Astrocyte (in vitro differentiated cells and primary cell): Measurements from ENCODE around the gene DMKN. TPM values are rescaled to one million over a fixed set of nuclear protein-coding genes. Genes with fewer than 3 reads are reported as not detected.
"Not testable (repeated sequence)": the region's sequence is repeated elsewhere in the genome, so short reads cannot be mapped to it uniquely, and the experiment has no call there.

Experiments used
- DNase-seq: peaks from one replicate; pipeline ENCODE4 v3.0.0-alpha.2; 2010; ENCODE audit warnings: low read depth
- FAIRE-seq: peaks from 2 replicates; lab custom pipeline; 2011; peaks lifted over from hg19 to GRCh38; lab: Jason Lieb, UNC
- H2AFZ ChIP-seq: 2 replicates; pipeline ENCODE4 v1.6.0; 2012; ENCODE audit warnings: low read depth, low read length, inconsistent platforms
- H3K27ac ChIP-seq: 2 replicates; pipeline ENCODE4 v1.5.1; 2011; ENCODE audit warnings: low read depth, low read length, inconsistent platforms
- H3K27me3 ChIP-seq: 2 replicates; pipeline ENCODE4 v1.6.0; 2011; ENCODE audit warnings: low read length, inconsistent platforms; ENCODE audit not compliant: insufficient read depth
- H3K36me3 ChIP-seq: 2 replicates; pipeline ENCODE4 v1.5.1; 2011; ENCODE audit warnings: low read length, inconsistent platforms; ENCODE audit not compliant: insufficient read depth
- H3K4me1 ChIP-seq: 2 replicates; pipeline ENCODE4 v1.5.1; 2011; ENCODE audit warnings: low read length, inconsistent platforms; ENCODE audit not compliant: insufficient read depth
- H3K4me2 ChIP-seq: 2 replicates; pipeline ENCODE4 v1.6.0; 2012; ENCODE audit warnings: low read length, inconsistent platforms
- H3K4me3 ChIP-seq: 2 replicates; pipeline ENCODE4 v1.5.1; 2011; ENCODE audit warnings: low read depth, mild to moderate bottlenecking, low read length, inconsistent platforms; ENCODE audit not compliant: insufficient read depth
- H3K79me2 ChIP-seq: 2 replicates; pipeline ENCODE4 v1.6.0; 2012; ENCODE audit warnings: mild to moderate bottlenecking, low read length, inconsistent platforms; ENCODE audit not compliant: insufficient read depth
- H3K9ac ChIP-seq: 2 replicates; pipeline ENCODE4 v1.6.0; 2012; ENCODE audit warnings: mild to moderate bottlenecking, low read length, inconsistent platforms
- H3K9me3 ChIP-seq: 2 replicates; pipeline ENCODE4 v1.5.1; 2012; ENCODE audit warnings: low read depth, mild to moderate bottlenecking, low read length, inconsistent platforms; ENCODE audit not compliant: insufficient read depth
- H4K20me1 ChIP-seq: 2 replicates; pipeline ENCODE4 v1.6.0; 2012; ENCODE audit warnings: low read length, inconsistent platforms; ENCODE audit not compliant: insufficient read depth
- H3K27ac Mint-ChIP-seq: one replicate; pipeline ENCODE4 v1.8.0; 2021; ENCODE audit warnings: mild to moderate bottlenecking, mixed read lengths; ENCODE audit not compliant: unreplicated experiment
- H3K27me3 Mint-ChIP-seq: one replicate; pipeline ENCODE4 v1.8.0; 2021; ENCODE audit warnings: low read depth, mixed read lengths; ENCODE audit not compliant: unreplicated experiment
- H3K36me3 Mint-ChIP-seq: one replicate; pipeline ENCODE4 v1.8.0; 2021; ENCODE audit warnings: low read depth, mixed read lengths; ENCODE audit not compliant: unreplicated experiment
- H3K4me1 Mint-ChIP-seq: one replicate; pipeline ENCODE4 v1.8.0; 2021; ENCODE audit warnings: low read depth, mixed read lengths; ENCODE audit not compliant: unreplicated experiment
- H3K4me3 Mint-ChIP-seq: one replicate; pipeline ENCODE4 v1.8.0; 2021; ENCODE audit warnings: mild to moderate bottlenecking, moderate library complexity, mixed read lengths; ENCODE audit not compliant: unreplicated experiment
- H3K9me3 Mint-ChIP-seq: one replicate; pipeline ENCODE4 v1.8.0; 2021; ENCODE audit warnings: mild to moderate bottlenecking, mixed read lengths; ENCODE audit not compliant: unreplicated experiment
- CTCF ChIP-seq: IDR thresholded peaks from 2 replicates; pipeline ENCODE4 v1.5.1; 2011; ENCODE audit warnings: low read depth, mild to moderate bottlenecking, inconsistent platforms, low read length, moderate library complexity; ENCODE audit not compliant: insufficient read depth
- EZH2 ChIP-seq: IDR thresholded peaks from 2 replicates; pipeline ENCODE4 v1.6.1; 2012; ENCODE audit warnings: mild to moderate bottlenecking, low read length, inconsistent platforms; ENCODE audit not compliant: insufficient read depth
- total RNA-seq: library from RNA; stranded (reverse); gene quantifications from 2 replicates; pipeline ENCODE4 v1.2.1, GENCODE V29; 2021

Gene DMKN
- total RNA-seq, 1 donor from 2014 or later: 56.9 TPM

- H3K9me3 Mint-ChIP-seq: no peaks in the 10 kb centered on the region
- no peaks in the 10 kb centered on the region for H3K36me3 Mint-ChIP-seq
- Histone ChIP-seq H3K27me3 (no peaks in the 10 kb centered on the region), H2AFZ (no peak overlapping the region), H3K9me3 (no peaks in the 10 kb centered on the region), H3K4me1 (no peaks in the 10 kb centered on the region), H3K9ac (no peak overlapping the region), H3K36me3 (no peaks in the 10 kb centered on the region), H3K4me3 (no peak overlapping the region), H3K27ac (no peak overlapping the region), H4K20me1 (no peaks in the 10 kb centered on the region), H3K79me2 (no peaks in the 10 kb centered on the region), H3K4me2 (no peak overlapping the region)
- H3K27ac Mint-ChIP-seq: no peak overlapping the region
- no peak overlapping the region for H3K4me3 Mint-ChIP-seq
- no peak for TF ChIP-seq CTCF
- TF ChIP-seq EZH2: no peak
- FAIRE-seq (no peak), DNase-seq (no peak)
- H3K27me3 Mint-ChIP-seq: peaks cover 35% of the 10 kb centered on the region
- H3K4me1 Mint-ChIP-seq: peaks cover 12% of the 10 kb centered on the region
Measured at GRCh38 chr19:35462476-35462953, 50.9 kb downstream of the DMKN start.

DNA sequence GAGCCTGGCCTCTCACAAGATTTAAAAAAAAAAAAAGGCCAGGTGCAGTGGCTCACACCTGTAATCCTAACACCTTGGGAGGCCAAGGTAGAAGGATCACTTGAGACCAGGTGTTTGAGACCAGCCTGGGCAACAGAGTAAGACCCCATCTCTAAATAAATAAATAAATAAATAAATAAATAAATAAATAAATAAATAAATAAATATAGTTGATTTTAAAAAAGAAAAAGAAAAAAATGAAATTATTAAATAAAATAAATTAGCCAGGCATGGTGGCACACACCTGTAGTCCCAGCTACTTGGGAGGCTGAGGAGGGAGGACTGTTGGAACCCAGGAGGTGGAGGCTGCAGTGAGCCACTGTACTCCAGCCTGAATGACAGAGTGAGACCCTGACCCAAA is 51.7 kb downstream of the DMKN start:
- H3K79me2 ChIP-seq, H3K4me2 ChIP-seq, H3K9me3 Mint-ChIP-seq, H3K9ac ChIP-seq, H3K4me1 ChIP-seq, H4K20me1 ChIP-seq, H3K27ac ChIP-seq, H2AFZ ChIP-seq, H3K27ac Mint-ChIP-seq, H3K36me3 Mint-ChIP-seq, H3K4me3 Mint-ChIP-seq, H3K36me3 ChIP-seq, H3K9me3 ChIP-seq, H3K4me3 ChIP-seq, H3K27me3 ChIP-seq, DNase-seq, FAIRE-seq: not testable (repeated sequence)
- Mint-ChIP-seq H3K4me1 (peaks cover 12% of the 10 kb centered on the region), H3K27me3 (peaks cover 39% of the 10 kb centered on the region)

- no peak for DNase-seq
- Histone ChIP-seq H3K79me2 (no peaks in the 10 kb centered on the region), H3K4me2 (no peak overlapping the region), H4K20me1 (no peaks in the 10 kb centered on the region), H2AFZ (no peak overlapping the region), H3K4me3 (no peak overlapping the region), H3K27me3 (no peaks in the 10 kb centered on the region), H3K9ac (no peak overlapping the region), H3K9me3 (no peaks in the 10 kb centered on the region), H3K36me3 (no peaks in the 10 kb centered on the region), H3K4me1 (no peaks in the 10 kb centered on the region), H3K27ac (no peak overlapping the region)
- Mint-ChIP-seq H3K4me3 (no peak overlapping the region), H3K36me3 (peaks cover 3% of the 10 kb centered on the region), H3K27me3 (peaks cover 34% of the 10 kb centered on the region), H3K4me1 (peaks cover 12% of the 10 kb centered on the region), H3K27ac (no peak overlapping the region), H3K9me3 (no peaks in the 10 kb centered on the region)
- no peak for TF ChIP-seq EZH2
- no peak for TF ChIP-seq CTCF
- no peak for FAIRE-seq
Measured at GRCh38 chr19:35461060-35461459, 52.4 kb downstream of the DMKN start.
